ENCODE data around the gene SLK.

DNA sequence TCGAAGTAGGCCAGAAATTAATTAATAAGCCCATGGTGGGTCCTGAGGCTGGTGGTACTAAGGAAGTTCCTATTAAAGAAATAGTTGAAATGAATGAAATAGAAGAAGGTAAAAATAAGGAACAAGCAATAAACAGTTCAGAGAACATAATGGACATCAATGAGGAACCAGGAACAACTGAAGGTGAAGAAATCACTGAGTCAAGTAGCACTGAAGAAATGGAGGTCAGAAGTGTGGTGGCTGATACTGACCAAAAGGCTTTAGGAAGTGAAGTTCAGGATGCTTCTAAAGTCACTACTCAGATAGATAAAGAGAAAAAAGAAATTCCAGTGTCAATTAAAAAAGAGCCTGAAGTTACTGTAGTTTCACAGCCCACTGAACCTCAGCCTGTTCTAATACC is 36.0 kb downstream of the SLK start:
- TF ChIP-seq, protein P1, sequence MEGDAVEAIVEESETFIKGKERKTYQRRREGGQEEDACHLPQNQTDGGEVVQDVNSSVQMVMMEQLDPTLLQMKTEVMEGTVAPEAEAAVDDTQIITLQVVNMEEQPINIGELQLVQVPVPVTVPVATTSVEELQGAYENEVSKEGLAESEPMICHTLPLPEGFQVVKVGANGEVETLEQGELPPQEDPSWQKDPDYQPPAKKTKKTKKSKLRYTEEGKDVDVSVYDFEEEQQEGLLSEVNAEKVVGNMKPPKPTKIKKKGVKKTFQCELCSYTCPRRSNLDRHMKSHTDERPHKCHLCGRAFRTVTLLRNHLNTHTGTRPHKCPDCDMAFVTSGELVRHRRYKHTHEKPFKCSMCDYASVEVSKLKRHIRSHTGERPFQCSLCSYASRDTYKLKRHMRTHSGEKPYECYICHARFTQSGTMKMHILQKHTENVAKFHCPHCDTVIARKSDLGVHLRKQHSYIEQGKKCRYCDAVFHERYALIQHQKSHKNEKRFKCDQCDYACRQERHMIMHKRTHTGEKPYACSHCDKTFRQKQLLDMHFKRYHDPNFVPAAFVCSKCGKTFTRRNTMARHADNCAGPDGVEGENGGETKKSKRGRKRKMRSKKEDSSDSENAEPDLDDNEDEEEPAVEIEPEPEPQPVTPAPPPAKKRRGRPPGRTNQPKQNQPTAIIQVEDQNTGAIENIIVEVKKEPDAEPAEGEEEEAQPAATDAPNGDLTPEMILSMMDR (IDR thresholded peaks at IDR 0.05), result no peak
- TF ChIP-seq POLR2A (IDR thresholded peaks at IDR 0.05; ENCODE audit: low read depth), result no peak
- TF ChIP-seq POLR2AphosphoS5 (IDR thresholded peaks at IDR 0.05), result no peak
- no peak for TF ChIP-seq EP300 (IDR thresholded peaks at IDR 0.05)
